NCI-H226 (cell line): ENCODE measurements around the gene PARP3.
"Not testable (repeated sequence)": the region's sequence is repeated elsewhere in the genome, so short reads cannot be mapped to it uniquely, and the experiment has no call there.

Source experiments
- DNase-seq: peaks from one replicate; pipeline ENCODE4 v3.0.0-alpha.2; 2015

Gene PARP3

DNA sequence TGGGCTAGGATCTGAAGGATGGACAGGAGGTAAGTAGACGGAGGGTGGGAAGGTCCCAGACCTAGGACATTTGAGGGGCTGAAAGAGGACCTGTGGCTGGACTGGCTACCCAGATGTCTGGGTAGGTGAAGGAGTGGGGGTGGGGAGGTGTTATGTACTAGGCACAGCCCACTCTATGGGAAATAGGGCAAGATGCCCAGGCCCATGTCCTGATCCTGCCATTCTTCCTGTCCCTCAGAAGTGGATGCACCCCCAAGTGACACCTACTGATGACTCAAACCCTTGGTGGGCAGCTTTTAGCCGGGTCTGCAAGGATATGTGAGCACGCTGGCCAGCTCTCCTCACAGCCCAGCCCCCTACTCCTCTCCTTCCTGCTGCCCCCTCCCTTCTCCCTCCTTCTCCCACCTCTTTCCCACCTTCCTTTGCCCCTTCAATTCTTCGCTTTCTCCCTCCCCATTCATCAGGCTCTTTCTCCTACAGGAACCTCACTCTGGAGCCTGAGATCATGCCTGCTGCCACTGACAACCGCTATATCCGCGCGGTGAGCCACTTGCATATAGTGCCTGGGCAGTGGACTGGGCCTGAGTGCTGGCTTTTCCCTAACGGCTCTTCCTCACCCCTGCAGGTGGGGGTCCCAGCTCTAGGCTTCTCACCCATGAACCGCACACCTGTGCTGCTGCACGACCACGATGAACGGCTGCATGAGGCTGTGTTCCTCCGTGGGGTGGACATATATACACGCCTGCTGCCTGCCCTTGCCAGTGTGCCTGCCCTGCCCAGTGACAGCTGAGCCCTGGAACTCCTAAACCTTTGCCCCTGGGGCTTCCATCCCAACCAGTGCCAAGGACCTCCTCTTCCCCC is 46.4 kb downstream of the PARP3 start:
- DNase-seq: no peak

- not testable (repeated sequence) for DNase-seq
Measured at GRCh38 chr3:51990501-51990971, 48.4 kb downstream of the PARP3 start.

DNA sequence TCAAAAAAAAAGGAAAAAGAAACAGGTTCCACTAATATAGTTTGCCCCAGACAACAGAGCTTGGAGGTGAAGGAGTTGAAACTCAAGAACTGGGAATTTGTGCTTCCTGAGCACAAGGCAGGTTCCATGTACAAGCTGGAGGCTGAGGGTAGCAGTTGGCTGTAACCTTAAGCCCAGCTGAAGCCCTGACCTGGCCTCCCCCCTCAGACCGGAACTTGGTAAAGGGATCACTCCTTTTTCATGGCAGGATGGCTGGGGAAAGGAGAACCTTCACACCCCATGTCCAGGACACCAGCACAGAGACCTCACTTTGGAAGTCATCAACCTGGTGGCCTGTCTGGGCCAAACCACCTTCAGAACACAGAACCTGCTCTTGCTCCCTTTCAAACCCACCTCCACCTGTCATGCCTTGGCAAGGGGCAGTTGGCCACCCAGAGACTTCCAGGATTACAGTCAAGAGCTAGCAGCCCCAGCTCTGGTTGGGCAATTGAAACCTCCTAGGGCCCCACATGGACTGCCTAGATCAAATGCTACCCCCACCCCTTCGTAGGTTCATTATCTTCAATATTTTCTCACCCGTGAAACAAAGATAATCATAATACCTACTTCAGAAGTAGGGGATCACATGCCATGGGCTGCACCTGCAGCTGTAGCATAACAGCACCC is 50.0 kb downstream of the PARP3 start:
- DNase-seq: no peak

GRCh38 chr3:51993657-51994056 is 51.5 kb downstream of the PARP3 start:
- DNase-seq: not testable (repeated sequence)

GRCh38 chr3:51994530-51994929 is 52.4 kb downstream of the PARP3 start:
- no peak for DNase-seq

GRCh38 chr3:51995346-51996163 is 53.4 kb downstream of the PARP3 start, which contains the start of gene RPL29:
TSS of gene RPL29 (minus strand) at chr3:51995895. CDS start at chr3:51995461, 434 bp downstream.
- DNase-seq: peak; percentile 88

GRCh38 chr3:51997172-51997571 is 55.0 kb downstream of the PARP3 start:
- DNase-seq: no peak

DNA sequence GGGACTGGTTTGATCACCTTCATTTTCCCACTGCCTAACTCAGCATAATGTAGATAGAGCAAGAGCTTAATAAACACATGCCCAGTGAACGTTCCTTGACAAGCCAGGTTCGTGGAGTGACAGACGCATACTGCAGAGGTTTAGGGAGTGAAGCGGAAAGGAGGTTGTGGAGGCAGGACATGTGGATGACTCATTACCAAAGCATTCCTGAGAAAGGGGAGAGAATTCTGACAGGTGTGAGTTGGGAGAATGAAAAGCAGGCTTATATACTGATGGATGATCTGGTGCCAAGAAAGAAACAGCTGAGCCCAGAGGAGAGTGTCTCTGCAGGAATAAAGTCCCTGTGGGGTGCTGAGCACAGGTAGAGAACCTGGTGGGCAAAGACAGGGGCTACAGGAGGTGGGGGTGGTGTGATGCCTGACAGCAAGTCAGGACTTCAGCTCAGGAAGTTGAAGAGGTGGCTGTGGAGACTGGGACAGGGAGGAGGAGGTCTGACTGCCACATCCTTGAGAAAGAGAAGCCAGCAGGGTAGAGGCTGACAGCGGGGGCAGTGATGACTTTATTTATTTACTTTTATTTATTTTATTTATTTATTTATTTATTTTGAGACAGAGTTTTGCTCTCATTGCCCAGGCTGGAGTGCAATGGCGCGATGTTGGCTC is 55.9 kb downstream of the PARP3 start:
- DNase-seq: peak; percentile 84
